Measurements from ENCODE around the gene TPRN.
A peak's percentile ranks its signal among the peaks of the same experiment; 100 is the strongest.

TPRN gene

GRCh38 chr9:137206602-137207001 lies 6.1 kb upstream of the TPRN start:
- DNase-seq: no peak

DNA sequence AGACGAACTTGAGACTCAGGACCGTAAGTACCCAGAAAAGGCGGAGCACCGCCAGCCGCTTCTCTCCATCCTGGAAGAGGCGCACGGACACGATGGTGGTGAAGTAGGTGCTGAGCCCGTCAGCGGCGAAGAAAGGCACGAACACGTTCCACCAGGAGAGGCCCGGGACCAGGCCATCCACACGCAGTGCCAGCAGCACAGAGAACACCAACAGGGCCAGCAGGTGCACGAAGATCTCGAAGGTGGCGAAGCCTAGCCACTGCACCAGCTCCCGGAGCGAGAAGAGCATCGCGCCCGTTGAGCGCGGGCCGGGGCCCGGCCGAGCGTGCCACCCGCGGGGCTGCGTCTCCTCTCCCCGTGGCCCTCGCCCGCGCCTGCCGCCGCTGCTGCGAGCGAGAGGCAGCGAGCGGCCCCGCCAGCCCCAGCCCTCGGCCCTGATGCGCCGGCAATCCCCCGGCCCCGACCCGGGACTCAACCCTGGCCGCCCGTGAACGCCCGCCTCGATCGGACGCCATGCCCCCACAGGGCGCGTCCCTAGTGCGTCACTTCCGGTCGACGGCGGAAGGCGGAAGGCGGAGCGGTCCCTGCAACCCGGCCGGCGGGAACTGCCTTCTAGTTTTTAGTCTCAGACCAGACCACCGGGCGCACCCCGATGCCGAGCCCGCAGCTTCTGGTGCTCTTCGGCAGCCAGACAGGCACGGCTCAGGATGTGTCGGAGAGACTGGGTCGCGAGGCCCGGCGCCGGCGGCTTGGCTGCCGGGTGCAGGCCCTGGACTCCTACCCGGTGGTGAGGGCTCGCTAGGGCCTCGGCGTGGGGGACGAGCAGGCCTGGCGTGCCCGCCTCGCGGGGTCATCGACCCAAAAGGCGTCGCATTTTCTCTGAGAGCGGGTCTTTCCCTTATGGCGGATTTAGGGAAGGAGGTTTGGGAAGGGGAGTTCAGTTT lies 4.9 kb upstream of the TPRN start, which contains the start of the genes NDOR1 and TMEM203:
TSS of gene NDOR1 (plus strand) at position 575 of the 944 bp plus-strand sequence. CDS start at position 653, 78 bp downstream.
TSS of gene TMEM203 (minus strand) at position 523 of the 944 bp plus-strand sequence. CDS start at position 289, 234 bp downstream.
- peak; percentile 70 to 80 for DNase-seq

DNA sequence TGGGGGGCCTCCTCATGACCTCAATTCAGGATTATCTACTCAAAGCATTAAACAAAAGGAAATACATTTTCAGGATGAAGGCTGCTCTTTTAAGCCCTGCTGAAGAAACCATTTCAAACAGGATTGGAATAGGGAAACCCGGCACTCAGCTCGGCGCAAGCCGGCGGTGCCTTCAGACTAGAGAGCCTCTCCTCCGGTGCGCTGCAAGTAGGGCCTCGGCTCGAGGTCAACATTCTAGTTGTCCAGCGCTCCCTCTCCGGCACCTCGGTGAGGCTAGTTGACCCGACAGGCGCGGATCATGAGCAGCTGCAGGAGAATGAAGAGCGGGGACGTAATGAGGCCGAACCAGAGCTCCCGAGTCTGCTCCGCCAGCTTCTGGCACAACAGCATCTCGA lies 4.2 kb upstream of the TPRN start:
- no peak for DNase-seq

DNA sequence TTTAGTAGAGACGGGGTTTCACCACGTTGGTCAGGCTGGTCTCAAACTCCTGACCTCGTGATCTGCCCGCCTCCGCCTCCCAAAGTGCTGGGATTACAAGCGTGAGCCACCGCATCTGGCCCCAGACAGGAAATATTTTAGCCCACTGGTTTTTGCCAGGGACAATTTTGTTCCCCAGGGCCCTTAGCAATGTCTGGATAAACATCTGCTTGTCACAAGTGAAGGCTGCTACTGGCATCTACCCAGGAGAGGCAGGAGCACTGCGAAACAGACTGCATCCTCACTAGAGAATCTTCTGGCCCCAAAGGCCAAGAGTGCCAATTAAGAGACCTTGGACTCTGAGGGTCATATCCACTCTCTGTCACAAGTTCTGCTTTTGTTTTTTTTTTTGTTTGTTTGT lies 2.4 kb upstream of the TPRN start:
- DNase-seq: no peak

GRCh38 chr9:137201205-137201868 lies 796 bp upstream of the TPRN start:
- no peak for DNase-seq

DNA sequence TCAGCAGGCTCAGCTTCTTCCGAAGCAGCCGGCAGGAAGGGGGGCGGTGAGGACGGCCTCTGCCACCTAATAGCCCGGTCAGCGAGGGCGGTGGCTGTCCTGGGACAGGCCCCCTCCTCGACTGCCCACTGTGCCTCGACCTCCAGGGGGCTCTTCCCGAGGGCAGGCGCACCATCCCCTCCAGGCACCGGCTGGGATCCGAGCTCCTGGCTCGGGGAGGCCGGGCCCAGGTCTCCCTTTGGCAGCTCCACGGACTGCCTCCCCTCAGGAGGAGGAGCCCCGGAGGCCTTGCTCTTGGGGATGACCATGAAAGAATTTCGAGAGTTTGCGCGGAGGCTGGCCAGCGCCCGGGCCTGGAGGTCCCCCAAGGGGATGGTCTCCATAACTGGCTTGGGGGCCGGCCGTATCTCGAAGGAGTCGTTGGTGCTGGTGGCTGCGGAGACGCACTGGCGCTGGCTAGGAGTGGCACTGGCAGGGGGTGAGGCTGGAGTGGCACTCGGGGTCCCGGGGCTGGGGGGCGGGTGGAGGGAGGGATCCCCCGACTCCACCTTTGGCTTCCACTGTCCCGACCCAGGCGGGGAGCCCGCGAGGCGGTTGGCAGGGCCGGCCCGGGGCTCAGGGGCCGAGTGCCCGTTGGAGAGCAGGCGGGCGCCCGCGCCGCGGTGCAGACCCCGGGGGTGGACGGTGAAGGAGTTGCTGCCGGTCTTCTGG lies 975 bp downstream of the TPRN start:
- DNase-seq: no peak

GRCh38 chr9:137198902-137199283 lies 1.6 kb downstream of the TPRN start:
- DNase-seq: no peak

GRCh38 chr9:137198051-137198901 lies 2.3 kb downstream of the TPRN start:
- no peak for DNase-seq

DNA sequence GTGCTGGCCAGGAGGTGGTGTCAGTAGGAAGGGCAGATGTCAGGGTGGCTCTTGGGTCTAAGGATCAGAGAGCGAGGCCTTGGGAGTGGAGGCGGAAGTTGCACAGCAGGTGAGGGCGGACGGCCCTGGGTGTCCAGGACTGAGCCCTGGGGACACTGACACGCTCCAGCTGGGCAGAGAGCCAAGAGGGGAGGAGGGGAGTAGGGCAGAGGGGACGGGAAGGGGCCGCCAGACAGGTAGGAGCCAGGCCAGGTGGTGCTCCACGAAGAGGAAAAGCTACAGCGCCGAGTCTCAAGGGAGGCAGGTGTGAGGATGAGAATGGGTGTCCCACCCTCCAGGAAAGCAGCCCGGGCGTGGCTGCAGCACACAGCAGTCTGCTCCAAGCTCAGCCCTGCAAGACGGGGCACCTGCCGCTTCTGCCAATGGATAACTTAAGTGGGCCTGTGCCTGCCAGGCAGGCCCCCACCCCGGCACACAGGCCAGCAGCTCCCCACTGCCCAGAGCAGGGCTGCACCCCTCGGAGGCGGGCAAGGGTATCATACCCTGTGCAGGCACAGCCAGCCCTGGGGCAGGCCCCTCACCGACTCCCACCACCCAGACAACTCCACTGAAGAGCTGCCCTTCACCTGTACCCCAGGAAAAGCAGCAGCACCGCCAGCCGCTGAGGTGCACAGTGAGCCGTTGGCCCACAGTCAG lies 4.9 kb downstream of the TPRN start:
- no peak for DNase-seq

- DNase-seq: no peak
Observed at GRCh38 chr9:137194909-137195308, 5.6 kb downstream of the TPRN start.

DNA sequence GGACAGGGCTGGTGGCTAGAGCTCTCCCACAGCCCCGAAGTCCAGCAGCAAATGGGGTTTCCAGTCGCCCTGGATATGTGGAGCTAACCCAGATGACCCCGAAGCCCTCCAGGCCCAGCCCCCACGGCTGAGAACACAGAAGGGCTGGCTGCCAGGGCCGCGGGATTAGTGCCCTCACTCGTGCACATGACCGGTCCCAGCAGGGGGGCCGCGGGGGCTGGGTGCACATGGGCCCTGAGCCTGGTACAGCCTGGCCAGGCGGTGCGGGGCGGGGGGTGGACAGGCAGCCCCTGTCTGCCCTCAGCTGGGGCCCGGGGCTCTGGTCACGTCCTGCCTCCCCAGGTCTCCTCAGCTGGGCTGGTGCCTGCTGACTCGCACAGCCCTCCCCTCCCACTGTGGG lies 6.2 kb downstream of the TPRN start:
- no peak for DNase-seq

GRCh38 chr9:137193771-137194170 lies 6.8 kb downstream of the TPRN start:
- no peak for DNase-seq

DNA sequence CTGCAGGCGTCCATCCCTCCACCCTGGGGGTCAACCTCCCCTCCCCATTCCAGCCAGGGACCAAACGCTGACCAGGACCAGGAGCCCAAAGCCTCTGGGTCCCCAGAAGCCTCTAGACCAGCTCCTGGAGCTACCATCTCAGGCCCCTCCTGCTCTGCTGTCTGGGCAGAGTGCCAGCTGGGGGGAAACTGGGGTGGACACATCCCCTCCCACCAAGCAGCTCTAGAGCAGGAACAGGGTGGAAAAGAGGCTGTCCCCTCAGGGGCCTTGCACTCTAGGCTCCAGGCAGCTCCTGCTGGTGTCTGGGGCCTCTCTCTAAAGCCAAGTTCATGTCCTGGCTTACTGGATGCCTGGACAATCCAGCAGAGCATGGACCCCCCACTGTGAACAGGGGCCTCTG lies 7.7 kb downstream of the TPRN start:
- DNase-seq: no peak

DNA sequence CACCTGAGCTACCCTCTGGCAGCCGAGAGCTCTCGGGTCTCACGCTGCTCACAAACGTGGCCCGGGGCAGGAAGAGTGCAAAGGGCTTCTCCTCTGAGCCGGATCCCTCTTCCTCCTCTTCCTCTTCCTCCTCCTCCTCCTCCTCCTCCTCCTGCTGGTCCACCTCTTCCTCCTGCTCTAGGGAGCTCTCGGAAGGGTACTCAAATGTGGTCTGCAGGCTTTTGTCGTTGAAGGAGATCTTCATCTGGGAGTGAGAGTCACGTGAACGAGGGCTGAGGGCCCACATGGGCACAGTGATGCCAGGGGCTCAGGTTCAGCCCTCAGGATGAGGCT lies 8.1 kb downstream of the TPRN start:
- no peak for DNase-seq

GRCh38 chr9:137191691-137192447 lies 8.7 kb downstream of the TPRN start:
- no peak for DNase-seq

- DNase-seq: no peak
Observed at GRCh38 chr9:137191245-137191644, 9.3 kb downstream of the TPRN start.

DNA sequence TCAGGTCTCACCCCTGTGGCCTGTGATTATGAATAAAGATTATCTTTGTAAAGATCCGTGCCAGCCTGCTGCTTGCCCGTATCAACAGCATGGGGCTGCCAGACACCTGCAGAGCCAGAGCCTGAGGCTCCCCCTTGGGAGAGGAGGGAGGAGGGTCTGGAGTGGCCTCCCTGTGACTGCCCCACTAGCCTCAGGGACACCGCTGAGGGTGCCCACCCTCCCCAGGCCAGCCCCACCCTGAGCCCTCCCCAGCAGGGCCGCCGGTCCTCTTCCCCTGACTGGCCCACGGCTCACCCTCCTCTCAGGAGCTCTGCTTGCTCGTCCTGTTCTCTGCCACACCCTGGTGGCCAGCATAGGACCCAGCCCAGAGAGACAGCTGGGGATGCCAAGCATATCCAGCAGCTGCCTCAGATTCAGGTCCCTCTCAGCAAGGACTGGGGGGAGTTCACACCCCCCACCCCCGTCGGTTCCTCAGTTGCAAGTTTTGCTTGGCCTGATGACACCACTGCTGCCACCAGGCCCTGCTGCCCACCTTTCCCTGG lies 10.2 kb downstream of the TPRN start:
- DNase-seq: no peak

DNA sequence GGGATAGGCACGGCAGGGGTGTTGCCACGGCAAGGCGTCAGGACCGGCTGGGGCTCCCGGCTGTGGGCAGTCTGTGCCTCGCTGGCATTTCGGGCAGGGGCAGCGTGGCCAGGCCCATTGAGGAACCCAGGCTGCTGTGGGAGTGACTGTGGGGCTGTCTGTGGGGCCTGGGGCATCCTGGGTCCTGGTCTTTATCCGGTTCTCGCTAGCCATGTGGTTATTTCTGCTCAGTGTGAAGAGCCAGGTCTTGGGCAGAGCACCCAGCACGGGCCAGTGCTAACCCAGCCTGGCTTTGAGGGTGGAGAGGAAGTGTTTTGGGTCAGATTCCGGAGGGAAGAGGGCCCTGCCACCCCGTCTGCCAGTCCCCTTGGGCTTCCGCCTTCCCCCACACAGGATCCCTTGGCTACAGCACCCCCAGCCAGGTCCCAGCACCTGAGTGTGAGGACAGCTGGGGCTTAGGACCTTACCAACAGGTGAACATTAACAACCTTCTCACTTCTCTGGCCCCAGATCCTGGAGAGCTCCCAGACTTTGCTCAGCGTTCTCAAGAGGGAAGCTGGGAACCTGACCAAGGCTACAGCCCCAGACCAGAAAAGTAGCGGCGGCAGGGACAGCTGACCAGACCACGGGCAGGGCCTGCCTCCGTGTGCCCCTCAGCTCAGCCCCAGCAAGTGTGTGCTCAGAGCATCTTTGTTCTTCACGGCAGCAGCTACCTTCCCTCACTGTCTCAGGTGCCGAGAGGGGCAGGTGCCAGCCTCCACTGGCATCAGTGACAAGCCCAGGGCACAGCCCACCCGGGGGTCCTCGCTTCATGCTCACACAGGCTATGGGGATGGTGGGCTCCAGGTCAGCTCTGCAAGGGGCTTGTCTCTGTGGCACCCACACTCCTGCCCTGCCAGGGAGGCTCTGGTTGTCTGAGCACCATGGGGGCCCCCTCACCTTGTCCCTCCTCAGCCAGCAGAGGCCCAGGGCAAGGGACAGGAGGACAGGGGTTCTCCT lies 10.9 kb downstream of the TPRN start:
- no peak for DNase-seq

DNA sequence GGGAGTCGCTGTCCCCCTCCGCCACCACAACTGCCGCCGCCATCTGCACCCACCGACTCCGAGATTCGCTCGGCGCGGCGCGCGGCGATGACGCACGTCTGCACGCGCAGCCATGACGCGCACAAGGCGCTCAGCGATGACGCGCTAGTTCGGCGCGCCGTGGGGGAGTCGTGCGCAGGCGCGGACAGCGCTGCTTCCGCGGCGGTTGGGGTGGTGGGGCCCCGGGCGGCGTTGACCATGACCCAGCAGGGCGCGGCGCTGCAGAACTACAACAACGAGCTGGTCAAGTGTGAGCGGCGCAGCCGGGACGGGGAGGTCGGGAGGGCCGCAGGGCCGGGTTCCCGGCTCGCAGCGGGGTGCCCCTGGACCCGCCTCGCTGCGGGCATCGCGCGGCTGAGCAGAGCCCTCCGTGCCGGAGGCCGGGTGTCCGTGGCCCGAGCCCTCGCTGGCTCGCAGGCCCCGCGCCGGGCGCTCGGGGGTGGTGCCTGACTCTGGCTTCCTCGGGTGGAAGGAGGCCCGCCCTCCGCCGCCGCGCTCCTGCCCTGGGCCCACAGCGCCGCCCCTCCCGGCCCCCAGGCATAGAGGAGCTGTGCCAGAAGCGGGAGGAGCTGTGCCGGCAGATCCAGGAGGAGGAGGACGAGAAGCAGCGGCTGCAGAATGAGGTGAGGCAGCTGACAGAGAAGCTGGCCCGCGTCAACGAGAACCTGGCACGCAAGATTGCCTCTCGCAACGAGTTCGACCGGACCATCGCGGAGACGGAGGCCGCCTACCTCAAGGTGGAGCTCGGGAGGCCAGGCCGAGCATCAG lies 11.8 kb downstream of the TPRN start, which contains the start of the genes ANAPC2 and SSNA1:
TSS of gene ANAPC2 (minus strand) at position 71 of the 807 bp plus-strand sequence. CDS start at position 43, 28 bp downstream.
TSS of gene SSNA1 (plus strand) at position 187 of the 807 bp plus-strand sequence. CDS start at position 238, 51 bp downstream.
- peak; percentile 89 to 97 for DNase-seq

All from NCI-H1930 (cell line).